ENCODE results near the gene LSAMP.
A peak's percentile ranks its signal among the peaks of the same experiment; 100 is the strongest.

DNA sequence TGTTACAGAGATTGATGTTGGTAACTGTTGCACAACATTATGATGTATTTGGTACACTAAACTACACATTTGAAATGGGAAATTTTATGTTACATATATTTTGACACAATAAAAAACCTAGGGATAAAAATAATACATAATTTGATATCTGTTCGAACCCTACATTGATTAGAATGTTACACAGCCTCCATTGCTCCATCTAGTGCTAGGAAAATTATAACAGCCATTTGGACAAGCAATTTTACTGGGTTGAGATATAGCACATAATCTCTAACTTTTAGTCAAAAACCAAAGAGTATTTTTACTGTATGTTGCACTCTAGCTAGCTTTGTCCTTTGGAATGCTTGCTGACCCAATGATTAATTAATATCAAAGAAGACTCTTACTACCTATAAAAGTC is 108.1 kb downstream of the LSAMP start:
- TF ChIP-seq, protein P1, sequence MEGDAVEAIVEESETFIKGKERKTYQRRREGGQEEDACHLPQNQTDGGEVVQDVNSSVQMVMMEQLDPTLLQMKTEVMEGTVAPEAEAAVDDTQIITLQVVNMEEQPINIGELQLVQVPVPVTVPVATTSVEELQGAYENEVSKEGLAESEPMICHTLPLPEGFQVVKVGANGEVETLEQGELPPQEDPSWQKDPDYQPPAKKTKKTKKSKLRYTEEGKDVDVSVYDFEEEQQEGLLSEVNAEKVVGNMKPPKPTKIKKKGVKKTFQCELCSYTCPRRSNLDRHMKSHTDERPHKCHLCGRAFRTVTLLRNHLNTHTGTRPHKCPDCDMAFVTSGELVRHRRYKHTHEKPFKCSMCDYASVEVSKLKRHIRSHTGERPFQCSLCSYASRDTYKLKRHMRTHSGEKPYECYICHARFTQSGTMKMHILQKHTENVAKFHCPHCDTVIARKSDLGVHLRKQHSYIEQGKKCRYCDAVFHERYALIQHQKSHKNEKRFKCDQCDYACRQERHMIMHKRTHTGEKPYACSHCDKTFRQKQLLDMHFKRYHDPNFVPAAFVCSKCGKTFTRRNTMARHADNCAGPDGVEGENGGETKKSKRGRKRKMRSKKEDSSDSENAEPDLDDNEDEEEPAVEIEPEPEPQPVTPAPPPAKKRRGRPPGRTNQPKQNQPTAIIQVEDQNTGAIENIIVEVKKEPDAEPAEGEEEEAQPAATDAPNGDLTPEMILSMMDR (conservative IDR thresholded peaks at IDR 0.05; ENCODE audit: low read depth, low read length), result peak; percentile 30; the same call in 1 of the 2 replicates
- TF ChIP-seq EZH2 (IDR thresholded peaks at IDR 0.05; ENCODE audit: low read length, unreplicated experiment) (no peak), EZH2phosphoT487 (IDR thresholded peaks at IDR 0.05; ENCODE audit: borderline replicate concordance, low read length) (no peak)

Measured in PC-3 (cell line).